T-helper 17 cell (primary cell): ENCODE results near the gene CWH43. TPM values are rescaled to one million over a fixed set of nuclear protein-coding genes. Genes with fewer than 3 reads are reported as not detected.
"Not testable (repeated sequence)": the region's sequence is repeated elsewhere in the genome, so short reads cannot be mapped to it uniquely, and the experiment has no call there.

Experiments used
- ATAC-seq: fragments of 150-1000 bp; cut with Tn5 transposase; 2 replicates; pipeline ENCODE4 v1.10.0; 2021; ENCODE audit warnings: mild to moderate bottlenecking, moderate library complexity
- DNase-seq, 3 donors: peaks; one replicate each; pipeline versions ENCODE4 v3.0.0 to v3.0.0-alpha.2; 2020 to 2021
- H3K9me3 ChIP-seq: one replicate; pipeline ENCODE4 v1.7.0; 2013; ENCODE audit warnings: low read length, mild to moderate bottlenecking; ENCODE audit not compliant: control insufficient read depth, poor library complexity, severe bottlenecking
- H3K27ac Mint-ChIP-seq: one replicate; pipeline ENCODE4 v1.8.0; 2022; ENCODE audit warnings: mild to moderate bottlenecking, moderate library complexity, mixed read lengths
- H3K27me3 Mint-ChIP-seq: one replicate; pipeline ENCODE4 v1.8.0; 2022; ENCODE audit warnings: mixed read lengths
- H3K36me3 Mint-ChIP-seq: one replicate; pipeline ENCODE4 v1.8.0; 2022; ENCODE audit warnings: low read depth, mixed read lengths
- H3K4me1 Mint-ChIP-seq: one replicate; pipeline ENCODE4 v1.8.0; 2022; ENCODE audit warnings: mild to moderate bottlenecking, mixed read lengths
- H3K4me3 Mint-ChIP-seq: one replicate; pipeline ENCODE4 v1.8.0; 2022; ENCODE audit warnings: mild to moderate bottlenecking, moderate library complexity, mixed read lengths
- total RNA-seq, 4 donors: library from RNA in 2 of 4; stranded (reverse) in 2 of 4; gene quantifications; one replicate each; pipeline ENCODE4 v1.2.3 and lab custom pipeline; 2022 to 2026

Gene CWH43
- total RNA-seq (not detected), total RNA-seq (lab: John Stamatoyannopoulos, UW) (0 reads per million in 2 donors)

DNA sequence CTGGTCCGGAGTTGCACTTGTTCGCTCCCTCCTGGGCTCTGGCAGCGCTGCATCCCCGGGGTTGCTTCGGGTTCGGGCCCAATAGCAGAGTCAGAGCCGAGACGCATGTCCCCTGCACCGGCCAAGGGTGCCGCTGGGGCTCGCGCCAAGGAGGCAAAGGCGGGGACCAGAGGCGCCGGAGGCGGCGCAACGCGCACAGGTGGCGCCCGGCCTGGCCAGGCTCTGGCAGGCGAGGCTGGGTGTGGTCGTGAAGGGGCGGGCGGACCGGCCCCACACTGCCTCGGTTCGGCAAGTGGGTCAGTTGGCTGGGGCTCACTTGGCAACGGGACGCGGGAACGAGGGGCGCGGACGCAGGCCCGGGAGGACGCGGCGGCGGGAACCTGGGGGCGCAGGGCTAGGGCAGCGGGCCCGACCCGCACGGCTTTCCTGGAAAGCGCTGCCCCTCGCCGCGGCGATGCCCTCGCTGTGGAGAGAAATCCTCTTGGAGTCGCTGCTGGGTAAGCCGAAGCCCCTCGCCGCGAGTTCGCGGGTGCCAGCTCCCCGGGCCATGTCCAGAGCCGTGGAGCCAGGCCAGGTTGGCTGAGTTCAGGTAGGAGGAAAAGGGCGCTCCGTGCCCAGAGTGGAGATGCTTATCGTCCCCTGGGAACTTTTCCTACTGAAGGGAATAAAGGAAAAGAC is at the start of gene CWH43:
CWH43 (plus strand) TSS at position 300 of the 678 bp plus-strand sequence; CDS start at position 455, 155 bp downstream.
- Mint-ChIP-seq H3K27ac (no peak within 1 kb of the TSS), H3K36me3 (peaks cover 2% of the 10 kb centered on the region), H3K27me3 (peaks cover 60% of the 10 kb centered on the region), H3K4me1 (no peaks in the 10 kb centered on the region), H3K4me3 (no peak within 1 kb of the TSS)
- DNase-seq = no peak
- no peak for ATAC-seq
- no peaks in the 10 kb centered on the region for H3K9me3 ChIP-seq

GRCh38 chr4:48937033-48937432 is 49.0 kb upstream of the CWH43 start:
- Mint-ChIP-seq H3K36me3 (no peaks in the 10 kb centered on the region), H3K27ac (no peak overlapping the region), H3K27me3 (peaks cover 7% of the 10 kb centered on the region), H3K4me1 (peaks cover 2% of the 10 kb centered on the region), H3K4me3 (no peak overlapping the region)
- no peak for DNase-seq
- no peaks in the 10 kb centered on the region for H3K9me3 ChIP-seq
- ATAC-seq = no peak

GRCh38 chr4:48938831-48939230 is 47.2 kb upstream of the CWH43 start:
- H3K36me3 Mint-ChIP-seq = no peaks in the 10 kb centered on the region
- DNase-seq = no peak
- ATAC-seq = no peak
- H3K4me1 Mint-ChIP-seq = peaks cover 6% of the 10 kb centered on the region
- H3K9me3 ChIP-seq = no peaks in the 10 kb centered on the region
- no peak overlapping the region for H3K4me3 Mint-ChIP-seq
- peaks cover 7% of the 10 kb centered on the region for H3K27me3 Mint-ChIP-seq
- H3K27ac Mint-ChIP-seq = no peak overlapping the region

DNA sequence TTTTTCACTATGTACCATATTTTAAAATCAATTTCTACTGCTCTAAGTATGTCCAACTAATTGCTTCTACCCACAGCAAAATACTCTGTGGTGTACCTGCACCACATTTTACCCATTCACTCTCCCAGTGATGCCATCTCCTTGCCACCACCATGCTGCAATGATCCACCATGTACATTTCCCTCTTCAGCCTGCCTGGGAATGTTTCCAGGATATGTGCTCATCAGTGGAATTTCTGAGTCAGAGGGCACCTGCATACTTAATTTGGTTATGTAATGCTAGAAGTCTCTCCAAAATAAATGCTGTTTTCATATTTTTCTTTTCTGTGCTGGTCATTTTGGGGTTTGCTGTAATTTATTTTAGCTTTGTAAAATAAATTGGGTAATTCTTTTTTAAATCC is 46.3 kb upstream of the CWH43 start:
- ATAC-seq (no peak), DNase-seq (no peak)
- no peak overlapping the region for H3K27ac Mint-ChIP-seq
- no peaks in the 10 kb centered on the region for H3K9me3 ChIP-seq
- H3K27me3 Mint-ChIP-seq = peaks cover 7% of the 10 kb centered on the region
- peaks cover 14% of the 10 kb centered on the region for H3K4me1 Mint-ChIP-seq
- no peaks in the 10 kb centered on the region for H3K36me3 Mint-ChIP-seq
- H3K4me3 Mint-ChIP-seq = no peak overlapping the region

DNA sequence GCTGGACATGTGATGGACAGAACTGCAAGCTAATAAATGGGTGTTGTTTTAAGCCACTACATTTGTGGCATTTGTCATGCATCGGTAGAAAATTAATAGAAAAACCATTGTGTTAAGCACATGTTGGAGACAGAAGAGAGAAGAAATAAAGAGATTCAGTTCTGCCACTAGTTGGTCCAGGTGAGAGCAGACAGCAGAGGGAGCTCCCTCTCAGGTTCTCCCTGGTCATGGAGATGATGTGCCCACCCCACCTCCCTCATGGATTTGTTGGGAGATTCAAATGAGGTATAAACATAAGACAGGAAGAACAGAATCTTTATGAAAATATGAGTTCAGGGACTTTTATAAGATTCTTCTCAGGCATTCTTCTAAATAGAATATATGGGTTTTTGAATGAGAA is 42.7 kb upstream of the CWH43 start:
- no peak overlapping the region for H3K4me3 Mint-ChIP-seq

DNA sequence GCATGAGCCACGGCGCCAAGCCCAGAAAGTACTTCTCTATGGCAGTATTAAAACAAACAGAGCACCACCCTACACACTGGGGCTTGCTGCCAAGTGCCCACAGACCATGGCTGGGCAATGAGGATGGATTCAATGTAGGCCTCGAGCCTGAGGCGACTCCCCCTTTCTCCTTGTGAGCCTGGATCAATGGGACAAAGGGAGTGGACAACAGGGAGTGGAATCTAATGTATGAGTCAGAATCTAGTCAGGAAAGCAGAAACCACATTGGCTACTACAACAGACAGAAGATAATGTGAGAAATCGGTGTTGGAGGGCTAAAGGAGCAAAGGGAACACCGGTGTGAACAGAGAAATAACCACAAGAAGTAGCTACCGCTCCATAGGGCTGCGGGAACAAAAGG is 41.8 kb upstream of the CWH43 start:
- H3K9me3 ChIP-seq = no peaks in the 10 kb centered on the region
- Mint-ChIP-seq H3K4me1 (peaks cover 19% of the 10 kb centered on the region), H3K27me3 (peaks cover 13% of the 10 kb centered on the region), H3K4me3 (peak overlapping the region; percentile 41), H3K27ac (no peak overlapping the region), H3K36me3 (no peaks in the 10 kb centered on the region)
- ATAC-seq (no peak), DNase-seq (no peak)

More for the DNA sequence above, 42.7 kb upstream of the CWH43 start:
- ATAC-seq (no peak), DNase-seq (no peak)
- no peaks in the 10 kb centered on the region for H3K36me3 Mint-ChIP-seq
- H3K27ac Mint-ChIP-seq = peak overlapping the region; percentile 79
- peaks cover 19% of the 10 kb centered on the region for H3K4me1 Mint-ChIP-seq
- H3K27me3 Mint-ChIP-seq = peaks cover 13% of the 10 kb centered on the region
- H3K9me3 ChIP-seq = no peaks in the 10 kb centered on the region

- H3K36me3 Mint-ChIP-seq = no peaks in the 10 kb centered on the region
These were observed 41.3 kb upstream of the CWH43 start for GRCh38 chr4:48944756-48945241.

GRCh38 chr4:48945981-48946380 is 40.1 kb upstream of the CWH43 start:
- peaks cover 13% of the 10 kb centered on the region for H3K27me3 Mint-ChIP-seq
- no peaks in the 10 kb centered on the region for H3K9me3 ChIP-seq
- no peaks in the 10 kb centered on the region for H3K36me3 Mint-ChIP-seq
- ATAC-seq = no peak
- peaks cover 19% of the 10 kb centered on the region for H3K4me1 Mint-ChIP-seq
- H3K4me3 Mint-ChIP-seq = no peak overlapping the region
- no peak overlapping the region for H3K27ac Mint-ChIP-seq
- DNase-seq = no peak

More at GRCh38 chr4:48944756-48945241, 41.3 kb upstream of the CWH43 start:
- H3K9me3 ChIP-seq = no peaks in the 10 kb centered on the region
- DNase-seq (peak in 1 of 3 donors; percentile 8), ATAC-seq (peak; percentile 88)
- peaks cover 19% of the 10 kb centered on the region for H3K4me1 Mint-ChIP-seq
- H3K27ac Mint-ChIP-seq = no peak overlapping the region
- H3K4me3 Mint-ChIP-seq = no peak overlapping the region
- peaks cover 13% of the 10 kb centered on the region for H3K27me3 Mint-ChIP-seq

DNA sequence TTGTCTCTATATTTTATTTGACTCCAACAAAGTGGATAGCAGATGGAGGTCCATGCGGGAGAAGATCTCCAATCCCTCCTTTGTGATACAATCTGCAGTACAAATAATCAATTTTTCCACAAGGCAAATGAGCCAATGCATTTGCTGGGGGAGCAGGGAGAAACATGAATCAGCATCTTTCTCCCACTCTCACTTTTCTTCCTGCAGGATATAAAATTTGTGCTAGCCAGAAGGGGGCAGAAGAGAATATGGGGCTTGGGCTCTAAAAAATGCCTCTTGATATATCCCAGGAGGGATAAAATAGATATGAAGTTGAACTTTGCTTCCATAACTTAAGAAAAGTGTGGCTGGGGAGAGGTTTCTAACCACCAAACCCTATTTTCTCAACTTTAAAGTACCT is 38.3 kb upstream of the CWH43 start:
- H3K27ac Mint-ChIP-seq = no peak overlapping the region
- H3K9me3 ChIP-seq = no peaks in the 10 kb centered on the region
- peaks cover 17% of the 10 kb centered on the region for H3K4me1 Mint-ChIP-seq
- H3K27me3 Mint-ChIP-seq = peaks cover 6% of the 10 kb centered on the region
- H3K4me3 Mint-ChIP-seq = no peak overlapping the region
- ATAC-seq = no peak
- DNase-seq = no peak
- no peaks in the 10 kb centered on the region for H3K36me3 Mint-ChIP-seq

DNA sequence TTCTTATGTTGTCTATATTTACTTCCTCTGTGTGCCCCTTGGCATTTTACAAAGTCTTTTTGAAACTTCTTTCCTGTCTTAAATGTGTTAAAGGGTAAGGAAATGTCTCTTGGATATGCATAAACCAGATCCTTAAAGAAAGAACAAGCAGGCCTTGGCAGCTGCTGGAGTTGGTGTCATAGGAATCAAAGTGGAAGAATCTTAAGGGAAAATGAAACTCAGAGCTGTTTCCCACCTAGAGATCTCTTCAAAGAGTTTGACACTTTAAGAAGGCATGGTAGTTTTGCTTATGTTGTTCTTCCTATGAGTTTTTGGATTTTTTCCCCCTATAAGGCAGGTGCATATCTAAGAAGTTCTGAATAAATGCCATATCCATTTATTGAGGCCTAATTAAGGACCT is 37.0 kb upstream of the CWH43 start:
- H3K9me3 ChIP-seq = no peaks in the 10 kb centered on the region
- no peak for ATAC-seq
- peaks cover 6% of the 10 kb centered on the region for H3K27me3 Mint-ChIP-seq
- no peak for DNase-seq
- peaks cover 11% of the 10 kb centered on the region for H3K4me1 Mint-ChIP-seq
- H3K36me3 Mint-ChIP-seq = no peaks in the 10 kb centered on the region
- no peak overlapping the region for H3K27ac Mint-ChIP-seq
- no peak overlapping the region for H3K4me3 Mint-ChIP-seq

DNA sequence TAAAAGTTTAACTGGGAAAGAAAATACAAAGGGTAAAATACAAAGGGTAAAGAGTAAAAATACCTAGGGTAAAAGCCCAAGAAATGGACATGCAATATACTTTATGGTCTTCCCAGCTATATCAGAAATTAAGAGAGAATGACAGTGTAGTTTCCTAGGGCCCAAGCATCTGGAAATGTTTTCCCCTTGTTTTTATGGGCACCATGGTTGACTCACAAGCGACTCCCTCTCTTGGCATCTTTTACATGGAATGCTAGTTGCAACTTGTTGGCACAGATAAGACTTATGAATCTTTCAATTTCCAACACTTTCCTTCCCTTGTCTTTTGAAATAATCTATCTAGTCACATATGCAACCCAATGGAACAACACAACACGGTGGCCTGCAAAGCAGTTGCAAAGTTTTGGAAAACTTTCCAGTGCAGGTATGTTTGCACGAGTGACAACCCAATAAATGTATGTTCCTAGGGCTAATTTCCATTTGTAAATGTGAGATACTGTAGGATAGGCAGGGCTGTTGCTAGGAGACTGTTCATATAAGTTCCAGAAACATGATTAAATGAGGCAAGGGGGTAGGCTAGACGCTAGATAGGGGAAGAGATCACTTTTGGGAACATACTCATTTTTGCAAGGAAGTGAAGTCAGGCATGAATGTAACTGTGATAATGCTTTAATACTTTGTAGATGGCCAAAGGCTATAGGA is 36.4 kb upstream of the CWH43 start:
- ATAC-seq (no peak), DNase-seq (no peak)
- Mint-ChIP-seq H3K27ac (no peak overlapping the region), H3K4me1 (peaks cover 5% of the 10 kb centered on the region), H3K27me3 (peaks cover 6% of the 10 kb centered on the region), H3K36me3 (peaks cover 2% of the 10 kb centered on the region), H3K4me3 (no peak overlapping the region)
- H3K9me3 ChIP-seq = no peaks in the 10 kb centered on the region

DNA sequence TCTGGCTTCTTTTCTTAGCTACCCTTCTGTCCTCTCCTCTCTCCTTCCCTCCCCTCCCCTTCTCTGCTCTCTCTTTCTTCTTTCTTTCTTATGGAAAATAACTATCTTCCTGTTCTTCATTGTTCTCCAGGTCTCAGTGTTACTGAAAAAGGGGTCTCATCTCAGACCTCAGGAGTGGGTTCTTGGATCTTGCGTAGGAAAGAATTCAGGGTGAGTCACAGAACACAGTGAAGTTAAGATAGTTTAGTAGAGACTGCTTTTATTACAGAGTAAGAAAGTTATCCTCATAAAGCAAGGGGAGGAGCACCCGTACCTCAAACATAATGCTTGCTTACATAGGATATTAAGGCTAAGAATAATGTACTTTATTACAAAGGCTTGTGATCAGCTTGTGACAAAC is 31.8 kb upstream of the CWH43 start:
- peaks cover 6% of the 10 kb centered on the region for H3K36me3 Mint-ChIP-seq
- H3K4me1 Mint-ChIP-seq = peaks cover 2% of the 10 kb centered on the region
- H3K27me3 Mint-ChIP-seq = peaks cover 11% of the 10 kb centered on the region
- DNase-seq (no peak), ATAC-seq (no peak)
- H3K4me3 Mint-ChIP-seq = no peak overlapping the region
- H3K9me3 ChIP-seq = no peaks in the 10 kb centered on the region
- no peak overlapping the region for H3K27ac Mint-ChIP-seq

- H3K4me3 Mint-ChIP-seq, ATAC-seq: not testable (repeated sequence)
- peaks cover 22% of the 10 kb centered on the region for H3K27me3 Mint-ChIP-seq
These were observed 28.7 kb upstream of the CWH43 start for GRCh38 chr4:48957366-48957765.

More at GRCh38 chr4:48957366-48957765, 28.7 kb upstream of the CWH43 start:
- not testable (repeated sequence) for H3K4me1 Mint-ChIP-seq, H3K36me3 Mint-ChIP-seq, H3K9me3 ChIP-seq, H3K27ac Mint-ChIP-seq, DNase-seq
